Measurements from ENCODE around the gene CASKIN2. TPM values are rescaled to one million over a fixed set of nuclear protein-coding genes. Genes with fewer than 3 reads are reported as not detected.
"Not testable (repeated sequence)": the region's sequence is repeated elsewhere in the genome, so short reads cannot be mapped to it uniquely, and the experiment has no call there.

Gene CASKIN2
- total RNA-seq, 2 donors from 2014 or later = 0.33 to 0.98 TPM

DNA sequence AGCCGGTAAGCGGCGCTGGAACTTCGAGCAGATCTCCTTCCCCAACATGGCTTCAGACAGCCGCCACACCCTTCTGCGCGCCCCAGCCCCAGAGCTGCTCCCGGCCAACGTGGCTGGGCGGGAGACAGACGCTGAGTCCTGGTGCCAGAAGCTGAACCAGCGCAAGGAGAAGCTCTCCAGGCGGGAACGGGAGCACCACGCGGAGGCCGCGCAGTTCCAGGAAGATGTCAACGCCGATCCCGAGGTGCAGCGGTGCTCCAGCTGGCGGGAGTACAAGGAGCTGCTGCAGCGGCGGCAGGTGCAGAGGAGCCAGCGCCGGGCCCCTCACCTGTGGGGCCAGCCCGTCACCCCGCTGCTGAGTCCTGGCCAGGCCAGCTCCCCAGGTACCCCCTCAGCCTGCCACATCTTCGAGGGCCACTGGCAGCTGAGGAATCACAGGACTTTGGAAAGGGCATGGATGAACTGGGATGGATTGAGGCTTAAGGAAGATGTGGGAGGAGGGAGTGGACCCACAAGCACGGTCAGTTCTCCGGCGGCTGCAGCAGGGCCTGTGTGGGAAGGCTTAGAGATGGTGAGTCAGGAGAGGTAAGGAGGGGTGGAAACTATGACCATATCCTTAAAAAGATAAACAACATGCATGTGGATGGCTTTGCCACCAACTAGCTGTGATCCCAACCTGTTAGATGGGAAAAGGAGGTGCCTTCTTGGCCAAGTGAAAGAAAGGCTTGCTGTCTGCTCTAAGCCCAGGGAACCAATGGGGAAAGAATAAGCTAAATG is 6.8 kb upstream of the CASKIN2 start:
- peaks cover 18 to 37% of the 10 kb centered on the region in 2 donors for H3K4me1 Mint-ChIP-seq (ENCODE audit: low read depth in 2 of 2)
- H3K4me3 Mint-ChIP-seq = no peak overlapping the region
- peaks cover 10% of the 10 kb centered on the region for H3K36me3 Mint-ChIP-seq
- no peaks in the 10 kb centered on the region for H3K9me3 Mint-ChIP-seq
- DNase-seq (ENCODE audit: low spot score) = no peak
- H3K27ac Mint-ChIP-seq = no peak overlapping the region
- ATAC-seq = no peak
- H3K27me3 Mint-ChIP-seq = no peaks in the 10 kb centered on the region

DNA sequence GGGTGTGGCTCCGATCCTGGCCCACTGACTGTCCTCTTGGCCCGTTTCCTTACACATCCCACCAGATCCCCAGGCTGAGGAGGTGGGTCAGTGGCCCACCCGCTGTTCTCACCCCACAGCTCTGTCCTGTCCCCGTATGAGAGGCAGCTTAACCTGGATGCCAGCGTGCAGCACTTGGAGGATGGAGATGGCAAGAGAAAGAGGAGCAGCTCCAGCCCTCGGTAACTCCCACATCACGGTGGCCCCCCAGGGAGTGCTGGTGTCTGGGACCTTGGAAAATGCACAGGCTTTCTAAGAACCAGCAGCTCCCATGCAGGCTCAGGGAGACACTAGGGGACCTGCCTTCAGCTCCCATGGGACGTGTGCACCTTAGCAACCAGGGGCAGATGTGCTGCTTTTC is 6.0 kb upstream of the CASKIN2 start:
- no peak overlapping the region for H3K4me3 Mint-ChIP-seq
- H3K4me1 Mint-ChIP-seq (ENCODE audit: low read depth in 2 of 2) = peaks cover 21 to 29% of the 10 kb centered on the region in 2 donors
- DNase-seq (ENCODE audit: low spot score) (no peak), ATAC-seq (no peak)
- no peaks in the 10 kb centered on the region for H3K27me3 Mint-ChIP-seq
- peaks cover 10% of the 10 kb centered on the region for H3K36me3 Mint-ChIP-seq
- no peak overlapping the region for H3K27ac Mint-ChIP-seq
- H3K9me3 Mint-ChIP-seq = no peaks in the 10 kb centered on the region

DNA sequence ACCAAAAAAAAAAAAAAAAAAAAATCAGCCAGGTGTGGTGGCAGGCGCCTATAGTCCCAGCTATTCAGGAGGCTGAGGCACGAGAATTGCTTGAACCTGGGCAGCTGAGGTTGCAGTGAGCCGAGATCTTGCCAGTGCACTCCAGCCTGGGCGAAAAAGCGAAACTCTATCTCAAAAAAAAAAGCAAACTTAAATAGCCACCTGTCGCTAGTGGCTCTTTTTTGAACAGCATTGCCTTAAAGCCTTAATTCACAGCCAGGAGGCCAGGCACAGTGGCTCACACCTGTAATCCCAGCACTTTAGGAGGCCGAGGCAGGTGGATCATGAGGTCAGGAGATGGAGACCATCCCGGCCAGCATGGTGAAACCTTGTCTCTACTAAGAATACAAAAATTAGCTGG is 5.1 kb upstream of the CASKIN2 start:
- not testable (repeated sequence) for ATAC-seq; DNase-seq (ENCODE audit: low spot score); H3K27me3 Mint-ChIP-seq; H3K27ac Mint-ChIP-seq; H3K9me3 Mint-ChIP-seq; H3K4me3 Mint-ChIP-seq
- Mint-ChIP-seq H3K4me1 (ENCODE audit: low read depth in 2 of 2) (peaks cover 21 to 28% of the 10 kb centered on the region in 2 donors), H3K36me3 (peaks cover 10% of the 10 kb centered on the region)

DNA sequence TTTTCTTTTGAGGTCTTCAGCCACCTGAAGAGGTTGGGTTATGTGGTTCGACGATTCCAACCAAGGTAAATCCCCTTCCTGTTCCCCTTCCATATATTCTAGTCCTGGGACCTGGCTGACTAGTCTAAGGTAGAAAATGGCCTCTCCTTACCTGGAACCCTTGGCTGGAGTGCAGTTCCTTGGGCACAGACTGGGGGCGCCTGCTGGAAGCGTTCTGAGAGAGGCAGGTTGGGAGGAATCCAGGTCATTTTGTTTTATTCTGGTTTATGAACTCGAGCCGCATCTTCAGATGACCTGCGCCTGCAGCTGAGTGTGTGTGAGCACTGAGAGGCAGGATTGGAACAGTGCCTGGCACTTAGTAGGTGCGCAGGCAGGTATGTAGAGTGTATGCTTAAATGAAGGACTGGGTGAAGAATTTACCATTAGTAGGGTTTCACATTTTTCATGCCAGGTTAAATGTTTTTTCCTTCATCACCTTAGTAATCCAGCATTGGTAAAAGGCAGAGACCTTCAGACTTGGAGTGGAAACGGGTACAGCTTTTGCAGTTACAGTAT is 3.7 kb upstream of the CASKIN2 start:
- peak overlapping the region; percentile 89 for H3K4me3 Mint-ChIP-seq
- H3K4me1 Mint-ChIP-seq (ENCODE audit: low read depth in 2 of 2) = peaks cover 21 to 23% of the 10 kb centered on the region in 2 donors
- peak overlapping the region; percentile 54 to 65 for H3K27ac Mint-ChIP-seq
- H3K27me3 Mint-ChIP-seq = no peaks in the 10 kb centered on the region
- no peak for ATAC-seq
- no peak for DNase-seq (ENCODE audit: low spot score)
- H3K36me3 Mint-ChIP-seq = peaks cover 10% of the 10 kb centered on the region
- H3K9me3 Mint-ChIP-seq = no peaks in the 10 kb centered on the region

DNA sequence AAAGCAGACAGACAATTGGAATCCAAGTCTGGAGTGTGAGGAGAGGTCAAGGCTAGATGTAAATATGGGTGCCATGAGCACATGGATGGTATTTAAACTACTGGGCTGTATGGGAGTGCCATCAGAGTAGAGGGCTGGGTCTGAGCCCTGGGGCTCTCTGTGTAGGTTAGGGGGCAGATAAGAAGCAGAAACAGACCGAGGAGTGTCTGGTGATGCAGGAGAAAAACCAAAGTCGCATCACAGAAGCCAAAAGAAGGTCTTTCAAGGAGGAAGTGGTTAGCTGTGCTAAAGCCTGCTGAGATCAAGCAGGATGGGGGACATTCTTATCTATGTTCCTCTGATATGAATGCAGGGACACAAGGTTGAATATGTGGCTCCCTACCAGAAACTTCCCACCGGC is 2.9 kb upstream of the CASKIN2 start:
- Mint-ChIP-seq H3K4me1 (ENCODE audit: low read depth in 2 of 2) (peaks cover 21 to 23% of the 10 kb centered on the region in 2 donors), H3K27ac (peak overlapping the region; percentile 54 to 65), H3K36me3 (peaks cover 10% of the 10 kb centered on the region), H3K4me3 (peak overlapping the region; percentile 89), H3K27me3 (no peaks in the 10 kb centered on the region), H3K9me3 (no peaks in the 10 kb centered on the region)
- ATAC-seq (peak in 1 of 2 donors; percentile 7), DNase-seq (ENCODE audit: low spot score) (no peak)

DNA sequence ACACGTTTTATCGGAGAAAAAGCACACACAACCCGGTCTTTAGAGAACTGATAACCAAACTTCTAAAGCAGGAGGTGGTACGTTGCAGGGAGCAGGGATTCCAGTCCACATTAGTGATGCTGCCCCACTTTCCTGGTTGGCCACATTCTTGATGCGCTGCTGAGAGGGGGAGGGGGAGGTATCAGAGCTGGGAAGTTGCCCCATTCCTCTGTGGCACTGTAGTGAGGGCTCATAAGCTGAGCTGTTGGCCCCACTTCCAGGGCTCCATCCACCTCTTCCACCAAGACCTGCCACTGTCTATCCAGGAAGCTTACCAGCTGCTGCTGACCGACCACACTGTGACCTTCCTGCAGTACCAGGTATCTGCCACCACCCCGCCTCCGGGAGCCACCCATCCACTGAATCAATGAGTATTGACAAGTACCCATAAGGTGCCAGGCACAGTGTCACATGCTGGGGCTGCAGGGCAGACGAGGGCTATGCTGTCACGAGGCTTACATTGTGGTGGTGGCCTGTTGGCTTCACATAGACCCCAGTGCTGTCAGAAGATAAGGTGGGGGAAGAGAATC is 2.0 kb upstream of the CASKIN2 start:
- H3K4me1 Mint-ChIP-seq (ENCODE audit: low read depth in 2 of 2) = peaks cover 21 to 23% of the 10 kb centered on the region in 2 donors
- H3K27ac Mint-ChIP-seq = peak overlapping the region; percentile 54 to 65
- H3K9me3 Mint-ChIP-seq = no peaks in the 10 kb centered on the region
- ATAC-seq (no peak), DNase-seq (ENCODE audit: low spot score) (no peak)
- H3K27me3 Mint-ChIP-seq = no peaks in the 10 kb centered on the region
- peak overlapping the region; percentile 89 for H3K4me3 Mint-ChIP-seq
- H3K36me3 Mint-ChIP-seq = peaks cover 10% of the 10 kb centered on the region

DNA sequence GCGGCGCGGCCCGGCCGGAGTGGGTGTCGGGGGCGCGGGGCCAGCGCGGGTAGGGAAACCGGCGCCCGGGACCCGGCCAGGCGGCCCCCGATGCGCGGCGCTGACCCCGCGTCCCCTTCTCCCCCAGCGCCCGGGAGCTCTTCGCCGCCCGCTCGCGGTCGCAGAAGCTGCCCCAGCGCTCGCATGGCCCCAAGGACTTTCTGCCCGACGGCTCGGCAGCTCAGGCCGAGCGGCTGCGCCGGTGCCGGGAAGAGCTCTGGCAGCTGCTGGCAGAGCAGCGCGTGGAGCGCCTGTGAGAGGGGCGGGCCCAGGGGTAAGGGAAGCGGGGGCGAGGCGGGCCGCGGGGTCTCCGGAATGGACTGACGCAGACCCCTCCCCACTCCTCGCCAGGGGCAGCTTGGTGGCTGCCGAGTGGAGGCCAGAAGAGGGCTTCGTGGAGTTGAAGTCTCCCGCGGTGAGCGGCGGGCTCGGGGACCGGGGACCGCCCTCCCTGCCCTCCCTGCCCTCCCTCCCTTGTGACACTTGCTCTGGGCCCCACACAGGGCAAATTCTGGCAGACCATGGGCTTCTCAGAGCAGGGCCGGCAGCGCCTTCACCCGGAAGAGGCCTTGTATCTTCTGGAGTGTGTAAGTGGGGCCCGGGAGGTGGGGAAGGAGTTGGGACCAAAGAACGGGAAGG is 1.4 kb upstream of the CASKIN2 start:
- Mint-ChIP-seq H3K27me3 (no peaks in the 10 kb centered on the region), H3K4me3 (peak overlapping the region; percentile 89), H3K4me1 (ENCODE audit: low read depth in 2 of 2) (peaks cover 21 to 23% of the 10 kb centered on the region in 2 donors), H3K36me3 (peaks cover 10% of the 10 kb centered on the region), H3K27ac (peak overlapping the region; percentile 54 to 65), H3K9me3 (no peaks in the 10 kb centered on the region)
- DNase-seq (ENCODE audit: low spot score) (no peak), ATAC-seq (peak; percentile 25 to 29)

DNA sequence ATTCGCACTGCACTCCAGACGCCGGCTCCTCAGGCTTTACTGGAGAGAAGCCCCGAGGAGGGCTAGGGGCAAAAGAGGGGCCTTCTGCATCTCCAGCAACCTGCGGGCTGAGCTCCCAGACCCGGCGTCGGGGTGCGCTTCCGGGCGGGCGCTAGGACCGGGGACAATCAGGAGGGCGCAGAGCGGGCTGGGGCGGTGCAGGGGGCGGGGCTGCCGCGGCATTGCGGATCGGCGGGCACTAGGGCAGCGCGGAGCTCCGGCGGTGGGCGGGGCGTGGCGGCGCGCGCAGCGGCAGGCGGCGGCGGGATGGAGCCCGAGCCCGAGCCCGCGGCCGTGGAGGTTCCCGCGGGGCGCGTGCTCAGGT is 900 bp upstream of the CASKIN2 start, which contains the start of gene TSEN54:
Gene TSEN54, plus strand, starts transcription at position 274 of the 364 bp plus-strand sequence. Its CDS starts 33 bp downstream, at position 307.
- Mint-ChIP-seq H3K4me3 (peak within 1 kb of the TSS; percentile 89), H3K9me3 (no peaks in the 10 kb centered on the region), H3K27ac (peak within 1 kb of the TSS; percentile 54 to 65), H3K36me3 (peaks cover 10% of the 10 kb centered on the region), H3K27me3 (no peaks in the 10 kb centered on the region), H3K4me1 (ENCODE audit: low read depth in 2 of 2) (peaks cover 21 to 23% of the 10 kb centered on the region in 2 donors)
- DNase-seq (ENCODE audit: low spot score) (peak; percentile 97), ATAC-seq (peak; percentile 94 to 96)

DNA sequence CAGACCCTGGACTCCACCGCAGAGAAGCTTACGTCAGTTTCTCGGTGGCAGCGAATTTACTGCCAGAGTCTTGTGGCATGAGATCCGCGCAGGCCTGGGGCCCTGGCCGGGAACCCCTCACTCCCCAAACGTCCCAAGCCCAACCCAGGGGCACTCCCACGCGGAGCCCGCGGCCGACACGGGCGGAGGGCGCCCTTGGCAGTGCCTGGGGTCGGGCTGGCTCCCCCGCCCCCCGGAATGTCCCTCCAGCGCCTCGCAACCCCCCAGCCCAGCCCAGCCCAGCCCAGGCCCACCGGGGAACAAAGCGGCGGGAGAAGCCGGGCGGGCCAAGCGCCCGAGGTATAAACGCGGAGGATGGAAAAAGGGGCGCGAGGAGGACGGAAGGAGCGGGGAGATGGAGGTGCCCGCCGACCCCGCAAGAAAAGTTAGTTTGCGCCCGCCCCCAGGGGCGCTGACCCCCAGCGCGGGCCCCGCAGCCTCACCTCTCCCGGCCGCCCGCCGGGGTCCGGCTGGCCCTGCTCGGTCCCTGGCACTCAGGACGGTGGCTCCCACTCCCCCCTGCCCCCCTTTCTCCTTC is 330 bp downstream of the CASKIN2 start:
- peak overlapping the region; percentile 66 for H3K4me3 Mint-ChIP-seq
- H3K4me1 Mint-ChIP-seq (ENCODE audit: low read depth in 2 of 2) = peaks cover 21 to 23% of the 10 kb centered on the region in 2 donors
- no peaks in the 10 kb centered on the region for H3K27me3 Mint-ChIP-seq
- H3K9me3 Mint-ChIP-seq = no peaks in the 10 kb centered on the region
- ATAC-seq = no peak
- no peak for DNase-seq (ENCODE audit: low spot score)
- H3K36me3 Mint-ChIP-seq = peaks cover 10% of the 10 kb centered on the region
- no peak overlapping the region for H3K27ac Mint-ChIP-seq

DNA sequence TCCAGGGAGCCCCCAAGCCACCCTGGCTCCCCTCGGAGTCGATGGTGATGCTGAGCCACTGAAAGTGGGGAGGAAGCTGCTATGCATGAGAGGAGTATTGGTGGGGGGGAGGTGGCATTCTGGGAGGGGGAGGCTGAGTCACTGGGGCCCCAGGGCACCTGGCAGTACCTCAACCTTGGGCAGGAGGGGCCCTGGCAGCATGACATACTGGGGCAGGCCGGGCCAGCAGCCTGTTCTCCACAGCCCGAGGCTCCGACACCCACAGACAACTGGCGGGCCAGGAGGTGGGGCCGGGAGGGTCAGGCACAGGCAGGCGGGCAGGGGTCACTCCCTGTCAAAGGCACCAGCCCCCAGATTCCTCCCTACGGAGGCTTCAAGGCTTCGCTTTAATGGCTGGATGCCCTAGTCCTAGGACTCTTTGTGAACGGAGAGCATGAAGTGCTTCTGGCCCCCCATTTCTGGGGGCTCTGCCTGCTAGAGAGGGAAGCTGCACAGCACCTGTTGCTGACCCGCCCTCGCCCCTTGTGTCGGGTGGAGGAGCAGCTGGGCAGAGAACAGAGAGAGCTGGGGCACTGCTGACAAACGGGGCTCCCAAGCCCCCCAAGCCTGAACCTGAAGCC is 928 bp downstream of the CASKIN2 start:
- Mint-ChIP-seq H3K4me3 (no peak overlapping the region), H3K27ac (no peak overlapping the region), H3K27me3 (no peaks in the 10 kb centered on the region), H3K9me3 (no peaks in the 10 kb centered on the region), H3K4me1 (ENCODE audit: low read depth in 2 of 2) (peaks cover 20 to 21% of the 10 kb centered on the region in 2 donors), H3K36me3 (peaks cover 6% of the 10 kb centered on the region)
- DNase-seq (ENCODE audit: low spot score) (no peak), ATAC-seq (no peak)

DNA sequence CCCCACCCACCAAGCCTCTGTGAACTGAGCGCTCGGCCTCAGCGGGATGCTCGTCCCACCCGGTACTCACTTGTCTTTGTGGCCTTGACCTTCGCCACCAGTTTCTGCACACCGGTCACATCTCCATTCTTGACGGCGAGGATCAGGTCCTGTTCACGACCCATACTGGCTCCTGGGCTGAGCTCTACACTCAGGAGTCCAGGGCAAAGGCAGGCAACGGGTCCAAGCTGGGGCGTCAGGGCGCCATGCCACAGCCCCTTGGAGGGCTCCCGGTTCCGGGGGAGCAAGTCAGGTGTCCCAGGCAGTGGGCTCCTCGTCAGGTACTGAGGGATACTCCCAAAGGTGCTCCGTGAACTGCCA is 1.7 kb downstream of the CASKIN2 start:
- ATAC-seq (no peak), DNase-seq (ENCODE audit: low spot score) (no peak)
- Mint-ChIP-seq H3K36me3 (peaks cover 4% of the 10 kb centered on the region), H3K9me3 (no peaks in the 10 kb centered on the region), H3K4me1 (ENCODE audit: low read depth in 2 of 2) (peaks cover 14 to 18% of the 10 kb centered on the region in 2 donors), H3K27ac (no peak overlapping the region), H3K4me3 (no peak overlapping the region), H3K27me3 (no peaks in the 10 kb centered on the region)

DNA sequence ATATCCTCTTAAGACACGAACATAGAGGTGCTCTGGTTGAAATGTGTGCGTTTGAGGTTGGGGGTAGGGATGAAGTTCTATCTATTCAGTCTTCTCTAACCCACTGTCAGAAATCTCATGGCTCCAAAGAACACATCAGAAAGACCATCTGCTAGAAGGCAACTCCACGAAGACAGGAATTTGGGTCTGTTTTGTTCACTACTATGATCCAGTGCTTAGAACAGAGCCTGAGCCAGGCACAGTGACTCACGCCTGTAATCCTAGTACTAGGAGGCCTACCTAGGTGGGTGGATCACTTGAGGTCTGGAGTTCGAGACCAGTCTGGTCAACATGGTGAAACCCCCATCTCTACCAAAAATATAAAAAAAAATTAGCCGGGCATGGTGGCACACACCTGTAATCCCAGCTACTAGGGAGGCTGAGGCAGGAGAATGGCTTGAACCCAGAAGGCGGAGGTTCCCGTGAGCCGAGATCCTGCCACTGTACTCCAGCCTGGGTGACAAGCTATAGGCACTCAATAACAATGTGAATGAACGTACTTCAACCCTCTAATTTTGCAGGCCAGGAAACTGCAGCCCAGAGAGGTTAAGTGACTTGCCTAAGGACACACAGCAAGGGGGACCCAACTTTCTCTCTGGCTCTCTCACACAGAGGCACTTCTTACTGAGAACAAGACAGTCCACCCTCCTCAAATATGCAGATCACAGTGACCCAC is 2.3 kb downstream of the CASKIN2 start:
- peaks cover 9 to 12% of the 10 kb centered on the region in 2 donors for H3K4me1 Mint-ChIP-seq (ENCODE audit: low read depth in 2 of 2)

More for the DNA sequence above, 2.3 kb downstream of the CASKIN2 start:
- ATAC-seq (no peak), DNase-seq (ENCODE audit: low spot score) (no peak)
- H3K9me3 Mint-ChIP-seq = no peaks in the 10 kb centered on the region
- H3K4me3 Mint-ChIP-seq = no peak overlapping the region
- H3K27ac Mint-ChIP-seq = no peak overlapping the region
- no peaks in the 10 kb centered on the region for H3K27me3 Mint-ChIP-seq
- no peaks in the 10 kb centered on the region for H3K36me3 Mint-ChIP-seq

Measured in natural killer cell treated with Interleukin-12 subunit alpha and Interleukin-12 subunit beta and Interleukin-15 and Interleukin-18, amount 100 ng/mL, for 72 hours (primary cell).